ENCODE data around the gene SULT6B1.

SULT6B1 gene

DNA sequence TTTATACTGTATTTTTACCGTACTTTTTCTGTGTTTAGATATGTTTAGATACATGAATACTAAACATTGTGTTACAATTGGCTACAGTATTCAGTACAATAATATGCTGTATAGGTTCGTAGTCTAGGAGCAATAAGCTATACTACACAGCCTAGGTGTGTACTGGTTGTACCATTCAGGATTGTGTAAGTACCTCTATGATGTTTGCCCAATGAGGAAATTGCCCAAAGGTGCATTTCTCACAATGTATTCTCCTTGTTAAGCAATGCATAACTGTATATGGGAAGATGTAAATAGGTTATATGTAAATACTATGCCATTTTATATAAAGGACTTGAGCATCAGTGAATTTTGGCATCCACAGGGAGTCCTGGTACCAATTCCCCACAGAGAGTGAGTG lies 42.4 kb downstream of the SULT6B1 start:
- no peak for DNase-seq

DNA sequence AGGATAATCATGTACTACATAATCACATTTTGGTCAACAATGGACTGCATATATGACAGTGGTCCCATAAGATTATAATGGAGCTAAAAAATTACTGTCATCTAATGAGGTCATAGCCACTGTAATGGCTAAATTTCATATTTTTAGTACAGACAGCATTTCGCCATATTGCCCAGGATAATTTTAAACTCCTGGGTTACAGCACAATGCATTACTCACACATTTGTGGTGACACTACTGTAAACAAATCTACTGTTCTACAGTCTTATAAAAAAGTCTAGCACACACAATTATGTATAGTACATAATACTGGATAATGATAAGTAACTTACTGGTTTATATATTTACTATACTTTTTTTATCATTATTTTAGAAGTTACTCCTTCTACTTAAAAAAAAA lies 44.5 kb downstream of the SULT6B1 start:
- DNase-seq: no peak

DNA sequence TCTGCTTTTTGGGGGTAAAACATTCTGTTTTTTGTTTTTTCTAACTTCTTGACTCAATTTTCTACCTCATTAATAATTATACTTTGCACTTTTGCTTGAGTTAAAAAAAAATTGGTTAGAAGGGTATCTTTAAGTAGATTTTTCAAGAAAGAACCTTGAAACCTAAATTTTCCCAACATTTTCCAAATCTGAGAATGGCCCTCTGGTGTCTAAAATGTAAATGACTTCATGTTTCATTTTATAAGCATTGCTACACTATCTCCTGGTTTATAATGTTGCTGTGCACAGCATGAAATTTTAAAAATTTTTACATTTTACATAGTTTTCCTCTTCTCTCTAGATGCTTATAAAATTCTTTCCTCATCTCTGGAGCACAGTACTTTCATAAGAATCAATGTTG lies 45.9 kb downstream of the SULT6B1 start:
- DNase-seq: no peak

DNA sequence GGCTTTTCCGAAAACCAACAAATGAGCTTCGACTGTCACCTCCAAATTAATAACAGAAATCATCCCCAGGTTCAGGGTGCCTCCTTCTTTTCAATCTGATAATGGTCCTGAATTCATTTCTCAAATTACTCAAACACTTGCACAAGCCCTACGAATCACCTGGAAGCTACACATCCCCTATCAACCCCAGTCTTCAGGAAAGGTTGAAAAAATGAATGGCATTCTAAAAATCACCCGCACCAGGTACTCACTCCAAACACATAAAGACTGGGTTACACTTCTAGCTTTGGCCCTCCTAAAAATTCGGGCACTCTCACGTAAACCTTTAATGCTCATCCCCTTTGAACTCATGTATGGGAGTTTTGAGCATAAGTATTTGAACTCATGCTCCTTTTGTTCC lies 55.6 kb downstream of the SULT6B1 start:
- DNase-seq: no peak

GRCh38 chr2:37125416-37125815 lies 63.1 kb downstream of the SULT6B1 start:
- DNase-seq: no peak

GRCh38 chr2:37119157-37119556 lies 69.3 kb downstream of the SULT6B1 start:
- no peak for DNase-seq

All from 8988T (cell line).